Astrocyte of the hippocampus (primary cell): ENCODE measurements around the gene CENATAC.
A peak's percentile ranks its signal among the peaks of the same experiment; 100 is the strongest.
"Not testable (repeated sequence)": the region's sequence is repeated elsewhere in the genome, so short reads cannot be mapped to it uniquely, and the experiment has no call there.

Experiments used
- DNase-seq: peaks from one replicate; pipeline ENCODE4 v3.0.0; 2011; ENCODE audit warnings: low read depth, low spot score

The CENATAC gene

DNA sequence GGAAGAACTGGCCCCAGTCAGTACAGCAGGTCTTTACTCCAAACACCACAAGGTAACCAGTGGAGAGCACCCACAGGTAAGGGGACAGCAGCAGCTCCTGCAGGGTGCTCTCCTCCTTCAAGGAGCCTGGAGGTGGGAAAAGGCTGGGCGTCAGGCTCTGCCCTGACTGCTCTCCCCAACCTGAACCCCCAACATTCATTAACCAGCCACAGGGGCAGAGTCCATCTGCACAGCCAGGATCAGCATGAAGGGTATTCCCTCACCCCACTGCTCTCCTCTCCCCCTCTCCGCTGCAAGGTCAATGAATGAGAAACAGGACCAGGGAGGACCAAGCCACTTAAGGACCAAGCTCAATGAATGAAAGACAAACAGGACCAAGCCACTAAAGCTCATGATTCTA, 29.0 kb downstream of the CENATAC start:
- no peak for DNase-seq

DNA sequence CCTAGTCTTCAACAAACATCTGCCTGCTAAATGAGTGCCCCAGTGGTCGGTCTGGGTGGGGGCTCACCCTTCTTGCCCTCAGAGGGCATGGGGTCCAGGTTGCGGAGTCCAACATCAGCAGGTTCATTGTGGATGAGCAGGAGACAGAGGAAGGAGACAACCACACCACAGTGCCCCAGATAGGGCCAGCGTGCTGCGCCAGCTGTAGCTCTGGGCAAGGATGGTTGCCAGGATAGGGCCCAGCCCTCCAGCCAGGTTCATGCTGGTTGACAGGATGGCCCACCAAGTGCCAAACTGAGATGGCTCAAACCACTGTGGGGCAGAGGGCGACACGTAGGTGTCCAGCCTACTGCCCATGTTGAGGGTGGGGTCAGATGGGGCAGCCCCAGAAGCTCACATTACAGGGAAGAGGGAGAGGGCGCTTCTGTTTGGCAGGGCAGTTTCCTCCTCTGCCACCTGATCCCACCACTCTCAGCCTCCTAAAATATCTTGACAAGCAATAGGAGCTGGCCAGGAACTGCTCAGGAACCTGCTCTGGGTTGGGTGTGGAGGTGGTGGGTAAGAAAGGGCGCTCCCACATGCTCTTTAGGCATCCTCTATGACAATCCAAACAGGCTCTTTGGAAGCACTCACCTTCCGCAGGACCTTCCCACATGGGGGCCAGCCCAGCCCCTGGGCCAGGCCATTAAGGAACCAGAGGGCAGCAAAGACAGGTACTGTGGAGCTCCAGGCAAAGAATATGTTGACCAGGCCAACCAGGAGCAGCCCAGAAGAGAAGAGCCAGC, 29.8 kb downstream of the CENATAC start:
- DNase-seq = no peak

DNA sequence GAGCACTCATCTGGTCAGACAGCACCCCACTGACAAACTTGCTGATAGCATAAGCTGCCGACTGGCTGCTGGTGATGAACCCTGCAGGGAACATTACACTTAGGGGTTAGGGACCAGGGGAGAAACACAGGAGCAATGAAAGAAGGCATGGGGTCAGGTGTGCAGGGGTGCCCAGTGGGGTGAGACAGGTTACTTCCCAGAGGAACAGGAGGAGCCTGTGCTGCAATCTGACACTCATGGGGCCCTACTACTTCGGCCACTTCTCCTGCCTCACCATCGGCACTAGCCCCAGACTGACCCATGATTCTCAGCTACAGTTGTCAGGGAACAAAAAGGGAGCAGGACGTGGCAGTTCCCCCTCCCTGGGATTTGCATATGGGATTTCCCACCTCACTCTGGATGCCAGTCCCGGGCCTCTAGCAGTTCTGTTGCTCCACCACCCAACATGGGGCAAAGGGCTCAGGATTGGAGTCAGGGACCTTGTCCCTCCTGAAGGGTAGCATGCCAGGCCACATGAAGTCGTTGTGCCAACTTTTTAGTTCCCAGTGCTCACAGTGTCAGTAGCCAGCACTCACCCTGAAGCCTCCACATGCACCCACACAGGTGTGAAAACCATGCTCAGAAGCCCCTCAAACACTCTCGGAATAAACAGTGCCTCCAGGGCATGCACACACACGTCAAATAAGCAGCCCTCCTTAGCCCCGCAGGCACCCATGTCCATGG, 30.6 kb downstream of the CENATAC start:
- DNase-seq = no peak

GRCh38 chr11:119029069-119029339, 31.1 kb downstream of the CENATAC start:
- no peak for DNase-seq

GRCh38 chr11:119029340-119030028, 31.5 kb downstream of the CENATAC start:
- no peak for DNase-seq

DNA sequence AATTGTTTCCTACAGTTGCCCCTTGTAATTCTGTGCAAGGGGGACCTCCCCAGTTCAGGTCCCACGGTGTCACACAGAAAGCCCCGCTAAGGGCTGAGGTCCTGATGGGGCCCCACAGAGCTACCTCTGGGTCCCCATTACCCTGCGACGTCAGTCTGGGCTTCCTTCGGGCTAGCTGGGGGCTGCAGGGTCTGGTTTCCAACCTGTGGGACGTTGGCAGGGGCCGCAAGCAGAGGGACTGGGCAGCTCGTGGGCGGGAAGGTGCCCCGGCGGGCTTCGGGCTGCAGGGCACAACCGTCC, 32.0 kb downstream of the CENATAC start:
- DNase-seq = no peak

- DNase-seq = peak; percentile 98
These were observed 32.5 kb downstream of the CENATAC start, which contains the start of gene SLC37A4 for GRCh38 chr11:119030329-119031047. Gene SLC37A4, minus strand, starts transcription at chr11:119030877.

GRCh38 chr11:119031912-119032280, 34.0 kb downstream of the CENATAC start:
- DNase-seq = no peak

- peak; percentile 33 for DNase-seq
These were observed 35.5 kb downstream of the CENATAC start for GRCh38 chr11:119033421-119033820.

- DNase-seq = no peak
These were observed 36.9 kb downstream of the CENATAC start for GRCh38 chr11:119034813-119035212.

DNA sequence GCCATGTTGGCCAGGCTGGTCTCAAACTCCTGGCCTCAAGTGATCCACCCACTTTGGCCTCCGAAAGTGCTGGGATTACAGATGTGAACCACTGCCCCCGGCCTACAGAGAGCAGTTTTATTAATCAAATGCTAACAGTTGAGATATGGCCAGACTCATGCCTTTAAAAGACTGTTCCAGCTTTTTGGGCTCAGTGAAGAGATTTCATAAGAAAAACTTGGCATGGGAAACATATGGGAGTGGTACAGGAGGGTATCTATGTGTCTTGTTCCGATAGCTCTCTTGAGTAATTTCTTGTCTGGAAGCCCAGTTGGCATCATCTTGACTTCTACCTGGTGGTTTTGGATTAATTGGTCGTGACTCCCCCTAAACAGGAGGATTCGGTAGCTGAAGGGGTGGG, 40.9 kb downstream of the CENATAC start:
- no peak for DNase-seq

DNA sequence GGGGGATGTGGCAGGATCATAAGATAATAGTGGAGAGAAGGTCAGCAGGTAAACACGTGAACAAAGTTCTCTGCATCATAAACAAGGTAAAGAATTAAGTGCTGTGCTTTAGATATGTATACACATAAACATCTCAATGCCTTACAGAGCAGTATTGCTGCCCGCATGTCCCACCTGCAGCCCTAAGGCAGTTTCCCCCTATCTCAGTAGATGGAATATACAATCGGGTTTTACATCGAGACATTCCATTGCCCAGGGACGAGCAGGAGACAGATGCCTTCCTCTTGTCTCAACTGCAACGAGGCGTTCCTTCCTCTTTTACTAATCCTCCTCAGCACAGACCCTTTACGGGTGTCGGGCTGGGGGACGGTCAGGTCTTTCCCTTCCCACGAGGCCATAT, 41.5 kb downstream of the CENATAC start:
- not testable (repeated sequence) for DNase-seq

DNA sequence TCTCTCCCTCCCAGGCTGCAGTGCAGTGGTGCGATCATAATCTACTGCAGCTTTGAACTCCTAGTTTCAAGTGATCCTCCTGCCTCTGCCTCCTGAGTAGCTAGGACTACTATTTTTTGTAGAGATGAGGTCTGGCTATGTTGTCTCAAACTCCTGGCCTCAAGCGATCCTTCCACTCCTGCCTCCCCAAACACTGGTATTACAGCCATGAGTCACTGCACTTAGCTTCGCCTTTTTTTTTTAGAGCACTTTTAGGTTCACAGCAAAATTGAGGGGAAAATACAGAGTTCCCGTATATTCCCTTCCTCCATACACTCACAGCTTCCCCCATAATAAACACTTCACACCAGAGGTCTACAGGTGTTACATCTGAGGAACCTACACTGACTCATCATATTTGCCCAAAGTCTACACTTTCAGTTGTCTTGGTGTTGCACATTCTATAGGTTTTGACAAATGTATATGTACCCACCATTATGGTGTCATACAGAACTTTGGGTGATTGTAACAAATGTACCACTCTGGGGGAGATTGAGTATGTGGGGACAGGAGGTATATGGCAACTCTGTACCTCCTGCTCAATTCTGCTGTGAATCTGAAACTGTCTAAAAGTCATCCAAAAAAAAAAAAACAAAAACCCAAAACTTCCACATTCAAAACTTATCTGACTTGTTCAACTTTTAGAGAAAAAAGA, 44.0 kb downstream of the CENATAC start:
- no peak for DNase-seq

DNA sequence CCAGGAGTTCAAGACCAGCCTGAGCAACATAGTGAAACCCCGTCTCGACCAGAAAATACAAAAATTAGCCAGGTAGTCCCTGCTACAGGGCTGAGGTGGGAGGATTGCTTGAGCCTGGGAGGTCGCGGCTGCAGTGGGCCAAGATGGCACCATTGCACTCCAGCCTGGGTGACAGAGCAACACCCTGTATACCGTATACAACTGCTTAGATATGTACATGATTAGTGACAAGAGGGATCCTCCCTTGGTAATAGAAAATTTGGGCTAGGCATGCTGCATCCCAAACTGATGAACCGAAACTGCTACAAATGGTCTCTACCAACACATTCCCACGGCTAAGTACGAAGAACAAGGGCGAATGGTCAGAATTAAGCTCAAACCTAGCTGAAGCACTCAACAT, 45.0 kb downstream of the CENATAC start:
- no peak for DNase-seq

DNA sequence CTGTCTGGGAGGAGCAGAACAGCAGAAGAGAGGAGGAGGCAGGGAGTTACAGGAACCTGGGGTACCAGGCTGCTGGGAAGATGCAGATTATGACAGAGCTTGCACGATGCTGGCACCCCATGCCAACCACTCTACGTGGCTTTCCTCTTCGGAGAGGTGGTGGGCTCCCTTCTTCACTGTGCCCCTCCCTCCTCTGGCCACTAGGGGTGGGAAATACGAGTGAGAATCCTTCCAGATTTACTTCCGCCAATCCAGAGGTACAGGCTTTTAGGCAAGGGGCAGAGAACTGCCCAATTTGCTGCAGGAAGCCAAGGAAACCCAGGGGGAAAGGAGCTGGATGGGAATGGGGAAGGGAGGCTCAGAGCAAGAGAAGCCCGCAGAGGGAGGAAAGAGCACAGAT, 46.8 kb downstream of the CENATAC start:
- DNase-seq = no peak

DNA sequence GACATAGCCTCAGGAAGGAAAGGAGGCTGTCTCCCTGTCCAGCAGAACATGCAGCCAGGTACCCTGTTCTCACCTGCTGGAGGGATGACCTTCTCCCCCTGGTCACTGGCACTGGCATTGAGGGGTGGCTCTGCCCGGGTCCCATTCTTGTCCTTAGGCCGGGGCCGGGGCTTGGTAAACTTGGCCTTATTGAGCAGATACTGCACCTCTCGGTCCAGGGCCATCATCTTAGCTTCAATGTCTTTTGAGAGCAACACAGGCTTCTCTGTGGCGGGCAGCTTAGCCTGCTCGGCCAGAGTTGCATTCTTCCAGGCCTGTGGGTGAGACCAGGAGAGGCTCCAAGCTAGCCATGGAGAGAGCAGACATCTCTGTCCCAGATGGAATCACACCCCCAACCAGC, 48.6 kb downstream of the CENATAC start:
- no peak for DNase-seq

- no peak for DNase-seq
These were observed 49.3 kb downstream of the CENATAC start for GRCh38 chr11:119047205-119047604.

DNA sequence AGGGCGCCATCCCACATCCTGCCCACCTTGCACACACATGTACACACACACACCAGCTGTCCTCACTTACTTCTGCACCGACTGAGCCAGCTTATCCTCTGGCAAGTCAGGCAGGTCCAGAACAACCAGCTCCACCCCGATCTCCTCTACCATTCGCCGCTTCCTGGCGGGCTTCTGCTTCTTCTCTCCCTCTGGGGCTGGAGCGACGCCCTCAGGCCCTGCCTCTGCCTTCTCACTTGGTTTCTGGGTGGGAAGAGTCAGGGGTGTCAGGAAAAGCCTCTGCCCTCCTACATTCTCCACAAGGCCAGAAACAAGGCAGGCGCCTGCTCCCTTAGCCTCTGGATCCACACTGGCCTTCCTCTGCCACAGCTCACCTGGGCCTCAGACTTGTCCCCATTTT, 50.7 kb downstream of the CENATAC start:
- DNase-seq = no peak

DNA sequence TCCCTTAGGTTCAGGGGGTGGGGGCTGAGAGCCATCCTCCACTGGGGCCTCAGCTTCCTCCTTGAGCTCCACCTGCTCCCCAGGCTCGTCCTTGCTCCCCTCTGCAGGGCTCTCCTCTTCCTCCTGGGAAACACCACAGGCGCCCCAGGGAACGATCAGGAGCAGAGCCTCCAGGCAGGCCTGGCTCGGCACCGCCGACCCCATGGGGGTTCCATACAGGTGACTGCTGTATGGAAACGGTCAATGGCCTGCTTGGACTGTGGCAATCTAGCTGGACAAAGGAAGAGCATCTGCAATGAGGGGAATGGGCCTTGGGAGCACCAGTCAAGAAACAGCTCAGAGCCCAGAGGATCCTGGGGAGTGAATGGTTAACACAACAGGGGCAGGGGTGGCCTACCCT, 51.1 kb downstream of the CENATAC start:
- no peak for DNase-seq

GRCh38 chr11:119051440-119052162, 53.7 kb downstream of the CENATAC start:
- DNase-seq = no peak

DNA sequence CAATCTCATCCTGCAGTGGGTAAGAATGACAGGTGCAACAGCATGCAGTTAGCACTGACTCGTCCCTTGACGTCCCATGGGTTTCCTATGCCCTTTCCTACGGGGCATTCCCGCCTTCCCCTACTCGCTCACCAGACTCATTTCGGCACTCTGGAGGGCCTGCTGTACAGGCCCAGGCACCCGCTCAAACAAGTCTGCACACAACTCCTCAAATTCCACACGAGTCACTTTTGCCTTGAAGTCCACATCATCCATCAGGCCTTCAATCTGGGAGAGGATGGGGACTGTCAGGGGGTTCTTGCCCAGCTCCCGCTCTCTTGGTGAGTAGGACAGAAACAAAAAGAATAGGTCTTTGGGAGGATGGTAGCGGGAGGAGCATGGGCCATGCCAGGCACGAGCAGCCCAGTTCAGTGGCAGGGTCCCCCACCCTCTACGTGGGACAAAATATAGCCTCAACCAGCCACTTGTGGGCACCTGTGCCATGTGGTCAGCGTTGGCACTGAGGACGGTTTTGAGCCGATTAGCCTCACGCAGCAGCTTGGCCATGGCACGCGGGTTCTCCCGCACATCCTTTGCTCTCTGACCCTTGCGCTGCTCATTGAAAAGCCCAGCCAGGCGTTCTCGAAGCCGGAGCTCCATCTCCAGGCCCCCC, 54.4 kb downstream of the CENATAC start:
- no peak for DNase-seq
